GM18511 (cell line): Measurements from ENCODE around the gene AFF1.
"Not testable (repeated sequence)": the region's sequence is repeated elsewhere in the genome, so short reads cannot be mapped to it uniquely, and the experiment has no call there.

Source experiments
- ATAC-seq: cut with Tn5 transposase; IDR thresholded peaks from one replicate; pipeline ENCODE4 v1.9.1; 2021; ENCODE audit warnings: mild to moderate bottlenecking, moderate library complexity; ENCODE audit not compliant: unreplicated experiment

The AFF1 gene

DNA sequence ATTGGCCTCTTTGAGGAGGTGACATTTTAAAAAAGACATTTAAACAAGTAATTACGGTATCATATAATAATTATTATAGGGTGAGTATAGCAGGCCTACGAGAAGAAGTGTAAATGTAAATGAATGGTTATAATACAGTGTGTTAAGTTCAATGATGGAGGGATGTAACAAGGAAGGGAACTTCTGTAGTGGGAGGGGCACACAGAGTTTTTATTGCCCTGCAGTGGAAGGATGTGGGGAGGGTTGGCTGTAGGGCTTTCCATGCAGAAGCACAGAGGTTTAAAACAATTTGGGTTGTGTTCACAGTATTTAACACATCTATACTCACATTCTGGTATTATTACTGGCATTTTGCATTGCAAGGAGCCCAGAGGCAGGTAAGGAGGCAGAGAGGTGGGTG is 41.1 kb downstream of the AFF1 start:
- ATAC-seq, result no peak

DNA sequence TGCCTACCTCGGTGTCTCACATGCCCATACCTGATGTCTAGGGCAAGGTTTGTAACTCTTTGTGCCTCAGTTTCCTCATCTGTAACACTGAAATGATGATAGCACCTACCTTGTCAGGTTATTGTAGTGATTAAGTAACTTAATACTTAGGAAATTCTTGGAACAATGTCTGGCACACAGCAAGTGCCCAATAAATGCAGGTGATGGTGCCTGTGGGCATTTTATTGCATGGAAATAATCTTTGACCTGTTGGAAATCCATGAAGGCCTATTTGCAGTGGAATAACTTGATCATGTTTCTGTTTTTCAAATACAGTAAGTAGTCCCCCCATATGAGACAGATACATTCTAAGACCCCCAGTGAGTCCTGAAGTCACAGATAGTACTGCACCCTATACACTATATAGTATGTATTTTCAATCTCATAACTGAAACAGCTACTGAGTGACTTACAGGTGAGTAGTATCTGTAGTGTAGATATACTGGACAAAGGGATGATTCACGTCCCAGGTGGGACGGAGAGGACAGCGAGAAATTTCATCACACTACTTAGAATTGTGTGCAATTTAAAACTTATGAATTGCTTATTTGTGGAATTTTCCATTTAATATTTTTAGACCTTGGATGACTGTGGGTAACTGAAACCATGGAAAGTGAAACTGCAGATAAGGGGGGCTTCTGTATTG is 42.1 kb downstream of the AFF1 start:
- no peak for ATAC-seq

DNA sequence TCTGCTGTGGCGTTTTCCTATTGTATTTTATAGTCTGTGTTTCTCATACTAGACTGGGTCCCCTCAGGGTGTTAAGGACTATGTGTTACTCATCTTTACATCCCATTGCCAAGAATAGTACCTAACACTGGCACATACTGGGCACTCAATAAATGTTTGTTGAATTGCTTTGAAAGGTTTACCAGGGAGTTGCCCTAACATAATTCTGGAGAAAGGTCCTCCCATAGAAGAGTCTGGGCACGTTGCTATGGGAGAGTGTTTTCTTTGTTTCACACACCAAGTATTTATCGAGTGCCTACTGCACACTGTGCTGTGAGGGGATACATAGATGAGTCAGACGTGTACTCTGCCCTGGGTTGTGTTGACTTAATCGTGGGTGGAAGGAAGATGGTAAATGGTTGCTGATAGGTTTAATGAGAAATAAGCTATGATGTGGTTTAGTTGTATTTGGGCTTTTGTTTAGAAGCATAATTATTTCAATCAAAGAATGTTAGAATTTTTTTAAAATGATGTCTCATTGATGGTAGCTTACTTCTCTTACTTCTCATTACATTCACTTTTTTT is 42.9 kb downstream of the AFF1 start:
- ATAC-seq, result peak; percentile 91

DNA sequence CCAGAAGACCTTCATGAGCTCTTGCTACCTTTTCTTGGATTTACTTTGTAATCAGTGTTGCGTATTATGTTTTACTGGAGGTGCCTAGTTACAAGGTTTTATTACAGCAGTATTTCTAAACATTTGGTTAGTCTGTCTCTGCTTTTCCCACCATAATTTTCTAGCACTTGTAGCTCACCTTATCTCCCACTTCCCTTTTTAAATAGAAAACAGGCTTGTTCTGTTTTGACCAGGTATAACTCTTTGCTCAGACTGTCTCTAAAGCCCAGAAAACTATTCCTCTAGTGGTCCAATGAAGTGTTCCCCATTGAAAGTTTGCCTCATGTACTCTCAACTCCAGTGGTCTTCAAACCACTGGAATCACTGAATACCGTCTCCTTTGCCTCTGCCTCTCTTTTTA is 43.9 kb downstream of the AFF1 start:
- ATAC-seq, result no peak

DNA sequence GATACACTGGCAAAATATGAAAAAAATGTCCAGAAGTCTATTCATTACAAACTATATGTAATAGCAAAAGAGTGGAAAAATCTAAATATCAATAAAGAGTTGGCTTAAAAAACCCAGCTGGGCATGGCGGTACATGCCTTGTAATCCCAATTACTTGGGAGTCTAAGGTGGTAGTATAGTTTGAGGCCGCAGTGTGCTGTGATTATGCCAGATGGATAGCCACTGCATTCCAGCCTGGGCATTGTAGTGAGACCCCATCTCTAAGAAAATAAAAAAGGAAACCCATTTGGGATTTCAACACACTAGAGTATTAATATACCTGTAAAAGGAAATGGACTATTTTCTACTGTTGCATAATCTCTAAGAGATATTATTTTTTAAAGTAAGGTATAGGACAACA is 45.4 kb downstream of the AFF1 start:
- ATAC-seq, result no peak

DNA sequence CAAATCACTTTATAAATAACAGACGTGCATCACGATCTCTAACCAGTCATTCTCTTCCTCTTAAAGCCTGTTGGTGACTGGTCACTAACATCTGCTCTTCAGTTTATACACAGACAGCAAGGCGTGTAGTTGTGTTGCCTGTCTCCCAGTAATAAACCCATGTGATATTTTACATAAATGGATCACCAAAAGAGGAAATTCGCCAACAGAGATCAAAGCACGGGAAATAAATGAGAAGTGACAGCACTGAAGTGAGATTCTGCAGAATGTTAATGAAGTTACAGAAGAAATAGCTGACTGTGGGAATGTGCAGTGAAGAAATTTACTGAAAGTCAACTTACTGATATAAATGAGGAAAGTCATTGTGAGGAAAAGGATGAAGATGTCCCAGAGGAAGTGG is 47.0 kb downstream of the AFF1 start:
- no peak for ATAC-seq

DNA sequence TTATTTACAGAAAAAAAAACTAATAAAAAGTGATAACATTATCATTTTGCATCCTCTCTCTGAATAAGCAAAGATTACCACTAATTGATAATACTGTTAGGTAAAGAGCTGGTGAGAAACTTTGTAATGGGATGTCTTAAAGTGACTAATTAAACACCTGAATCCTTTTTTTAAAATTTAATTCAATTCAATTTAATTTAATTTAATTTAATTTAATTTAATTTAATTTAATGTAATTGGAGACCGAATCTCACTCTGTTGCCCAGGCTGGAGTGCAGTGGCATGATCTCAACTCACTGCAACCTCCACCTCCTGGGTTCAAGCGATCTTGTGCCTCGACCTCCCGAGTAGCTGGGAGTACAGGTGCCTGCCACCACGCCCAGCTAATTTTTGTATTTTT is 51.0 kb downstream of the AFF1 start:
- ATAC-seq, result not testable (repeated sequence)

DNA sequence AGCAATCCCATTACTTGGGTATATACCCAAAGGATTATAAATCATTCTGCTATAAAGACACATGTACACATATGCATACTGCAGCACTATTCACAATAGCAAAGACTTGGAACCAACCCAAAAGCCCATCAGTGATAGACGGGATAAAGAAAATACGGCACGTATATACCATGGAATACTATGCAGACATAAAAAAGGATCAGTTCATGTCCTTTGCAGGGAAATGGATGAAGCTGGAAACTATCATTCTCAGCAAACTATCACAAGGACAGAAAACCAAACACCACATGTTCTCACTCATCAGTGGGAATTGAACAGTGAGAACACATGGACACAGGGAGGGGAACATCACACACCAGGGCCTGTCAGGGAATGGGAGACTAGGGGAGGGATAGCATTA is 54.8 kb downstream of the AFF1 start:
- ATAC-seq, result not testable (repeated sequence)

DNA sequence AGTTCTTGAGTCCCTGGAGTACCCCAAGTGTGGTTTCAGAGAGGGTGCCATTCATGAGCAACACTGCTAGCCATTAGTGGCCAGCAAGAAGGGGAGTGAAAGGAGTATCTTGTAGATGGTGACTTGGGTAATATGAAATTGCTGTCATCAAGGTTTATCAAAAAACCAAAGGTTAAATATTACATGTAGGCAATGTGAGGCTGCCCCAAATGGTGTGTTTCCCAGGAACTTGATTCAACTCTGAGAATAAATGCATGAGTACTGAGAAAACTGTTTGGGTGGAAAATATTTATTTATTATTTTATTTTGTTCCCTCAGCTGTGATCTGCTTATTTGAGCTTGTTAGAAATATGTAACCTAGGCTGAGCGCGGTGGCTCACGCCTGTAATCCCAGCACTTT is 55.7 kb downstream of the AFF1 start:
- no peak for ATAC-seq

DNA sequence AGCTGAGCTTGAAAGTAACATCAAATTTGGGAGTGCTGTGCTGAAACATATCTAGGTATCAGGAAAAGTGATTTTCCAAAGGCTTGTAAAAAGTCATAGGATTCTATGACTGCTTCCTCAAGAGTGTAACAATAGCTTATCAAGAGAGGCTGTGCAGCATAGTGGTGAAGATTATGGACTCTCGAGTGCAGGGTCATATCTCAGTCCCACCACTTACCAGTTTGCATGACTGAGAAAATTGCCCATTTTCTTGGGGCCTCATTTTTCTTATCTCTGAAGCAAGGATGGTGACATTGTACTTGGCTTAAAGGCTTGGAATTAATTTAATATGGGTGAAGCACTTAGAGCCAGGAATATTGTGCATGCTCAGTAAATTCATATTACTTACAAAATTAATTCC is 57.2 kb downstream of the AFF1 start:
- no peak for ATAC-seq

DNA sequence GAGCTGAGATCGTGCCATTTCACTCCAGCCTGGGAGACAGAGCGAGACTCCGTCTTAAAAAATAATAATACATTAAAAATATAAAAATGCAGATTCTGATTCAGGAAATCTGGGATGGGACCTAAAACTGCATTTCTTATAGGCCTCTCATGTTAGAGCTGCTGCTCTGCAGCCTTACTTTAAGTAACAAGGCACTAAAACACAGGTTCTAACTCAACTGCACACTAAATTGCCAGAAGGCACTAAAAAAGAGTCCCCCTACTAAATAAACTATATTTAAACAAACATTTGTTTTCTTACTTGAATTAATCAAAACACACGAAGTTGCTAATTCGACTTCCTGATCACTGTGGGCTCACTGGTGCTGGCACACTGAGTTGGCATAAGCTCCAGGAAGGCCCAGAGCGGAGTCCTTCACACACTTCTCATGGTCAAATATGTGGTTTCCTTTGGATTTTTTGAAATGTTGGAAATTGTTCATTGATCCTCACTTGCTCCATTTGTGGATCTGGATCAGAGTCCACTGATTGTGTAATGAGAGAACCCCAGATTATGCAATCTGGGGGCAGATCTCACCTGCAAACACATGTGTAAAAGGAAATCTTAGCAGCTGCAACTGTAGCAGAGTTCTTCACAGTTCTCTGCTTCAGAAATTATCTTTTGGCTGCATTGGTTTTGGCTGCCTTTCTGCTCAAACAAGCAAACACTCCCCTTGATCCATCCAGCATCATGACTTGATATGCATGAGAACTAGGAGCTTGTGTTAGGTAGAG is 59.3 kb downstream of the AFF1 start:
- no peak for ATAC-seq

DNA sequence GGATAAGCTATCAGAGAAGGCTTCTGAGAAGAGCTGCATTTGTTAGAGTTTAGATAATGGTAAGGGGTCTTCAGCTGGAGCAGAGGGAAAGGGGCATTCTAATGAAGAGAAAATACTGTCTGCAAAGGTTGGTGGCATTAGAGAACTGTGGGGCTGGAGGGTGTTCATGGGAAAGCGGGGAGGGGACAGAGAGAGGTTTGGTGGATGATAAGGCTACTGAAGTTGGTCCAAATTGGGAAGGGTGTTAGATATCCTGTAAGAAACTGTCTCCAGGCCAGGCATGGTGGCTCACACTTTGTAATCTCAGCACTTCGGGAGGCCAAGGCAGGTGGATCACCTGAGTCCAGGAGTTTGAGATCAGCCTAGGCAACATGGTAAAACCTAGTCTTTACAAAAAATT is 59.9 kb downstream of the AFF1 start:
- no peak for ATAC-seq

DNA sequence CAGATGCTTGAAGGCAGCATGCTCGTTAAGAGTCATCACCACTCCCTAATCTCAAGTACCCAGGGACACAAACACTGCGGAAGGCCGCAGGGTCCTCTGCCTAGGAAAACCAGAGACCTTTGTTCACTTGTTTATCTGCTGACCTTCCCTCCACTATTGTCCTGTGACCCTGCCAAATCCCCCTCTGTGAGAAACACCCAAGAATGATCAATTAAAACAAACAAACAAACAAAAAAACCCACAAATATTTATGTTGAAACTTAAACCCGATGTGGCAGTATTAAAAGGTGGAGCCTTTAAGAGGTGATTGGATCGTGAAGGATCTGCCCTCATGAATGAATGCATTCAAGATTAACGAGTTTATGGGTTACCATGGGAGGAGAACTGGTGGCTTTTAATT is 61.7 kb downstream of the AFF1 start:
- not testable (repeated sequence) for ATAC-seq

DNA sequence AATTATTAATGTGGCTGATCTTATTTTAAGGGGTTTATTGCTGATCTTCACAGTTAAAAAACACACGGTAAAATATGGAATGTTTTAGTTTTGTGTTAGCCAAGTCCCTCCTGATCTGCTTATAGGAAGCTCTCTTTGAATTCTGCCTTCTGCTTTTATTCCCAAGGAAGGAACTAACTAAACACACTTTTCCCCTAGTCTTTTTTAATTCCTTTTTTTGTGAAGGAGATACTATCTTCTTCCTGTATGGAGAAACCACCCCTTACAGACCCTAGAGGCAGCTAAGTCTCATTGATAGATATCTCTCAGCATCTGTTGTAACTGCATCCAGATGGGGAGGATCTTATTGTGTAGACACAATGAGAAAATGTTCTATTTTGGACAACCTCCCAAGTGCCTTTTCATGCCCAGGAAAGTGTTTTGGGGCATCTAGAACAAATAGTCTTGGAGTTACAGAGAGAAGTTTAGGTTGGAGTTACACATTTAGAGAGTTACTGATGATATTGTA is 64.4 kb downstream of the AFF1 start:
- no peak for ATAC-seq

DNA sequence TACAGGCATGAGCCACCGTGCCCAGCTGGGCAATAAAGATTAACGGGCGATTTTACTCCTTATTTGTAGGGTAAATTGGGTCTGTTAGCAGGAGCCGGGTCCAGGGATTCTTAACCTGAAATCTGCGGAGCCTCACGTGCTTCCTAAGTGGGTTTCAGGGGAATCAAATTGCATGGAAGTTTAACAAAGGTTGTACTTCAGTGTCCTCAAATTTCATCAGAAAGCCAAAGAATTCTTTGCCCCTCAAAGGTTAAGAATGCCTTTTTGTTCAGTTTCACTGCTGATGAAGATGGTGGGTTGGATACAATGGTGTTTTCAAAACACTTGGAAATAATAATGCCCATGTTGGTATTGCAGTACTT is 67.9 kb downstream of the AFF1 start:
- no peak for ATAC-seq

DNA sequence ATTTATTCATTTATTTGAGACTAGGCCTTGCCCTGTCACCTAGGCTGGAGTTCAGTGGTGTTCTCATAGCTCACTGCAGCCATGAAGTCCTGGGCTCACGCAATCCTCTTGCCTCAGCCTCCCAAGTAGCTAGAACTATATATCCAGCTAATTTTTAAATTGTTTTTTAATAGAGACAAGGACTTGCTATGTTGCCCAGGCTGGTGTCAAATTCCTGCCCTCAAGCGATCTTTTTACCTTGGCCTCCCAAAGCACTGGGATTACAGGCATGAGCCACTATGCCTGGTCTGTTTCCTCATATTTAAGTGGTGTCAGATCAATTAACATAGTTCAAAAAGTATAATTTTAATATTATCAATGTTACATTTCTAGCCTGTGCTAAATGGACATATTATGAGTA is 68.5 kb downstream of the AFF1 start:
- no peak for ATAC-seq

DNA sequence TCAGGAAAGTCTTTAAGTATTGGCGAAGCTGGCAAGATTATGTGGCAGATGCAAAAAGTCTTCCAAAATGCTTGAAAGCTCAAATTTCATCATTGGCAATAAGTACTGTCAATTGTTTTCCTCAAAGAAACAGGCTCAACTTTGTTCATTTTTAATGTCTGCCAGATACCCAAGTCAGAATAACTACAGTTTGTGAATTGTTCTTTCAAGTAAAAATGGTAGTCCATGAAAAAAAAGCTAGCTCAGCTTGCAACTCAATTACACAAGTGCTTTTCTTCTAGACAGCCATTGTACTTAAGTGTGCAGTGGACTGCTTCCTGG is 70.5 kb downstream of the AFF1 start:
- no peak for ATAC-seq

DNA sequence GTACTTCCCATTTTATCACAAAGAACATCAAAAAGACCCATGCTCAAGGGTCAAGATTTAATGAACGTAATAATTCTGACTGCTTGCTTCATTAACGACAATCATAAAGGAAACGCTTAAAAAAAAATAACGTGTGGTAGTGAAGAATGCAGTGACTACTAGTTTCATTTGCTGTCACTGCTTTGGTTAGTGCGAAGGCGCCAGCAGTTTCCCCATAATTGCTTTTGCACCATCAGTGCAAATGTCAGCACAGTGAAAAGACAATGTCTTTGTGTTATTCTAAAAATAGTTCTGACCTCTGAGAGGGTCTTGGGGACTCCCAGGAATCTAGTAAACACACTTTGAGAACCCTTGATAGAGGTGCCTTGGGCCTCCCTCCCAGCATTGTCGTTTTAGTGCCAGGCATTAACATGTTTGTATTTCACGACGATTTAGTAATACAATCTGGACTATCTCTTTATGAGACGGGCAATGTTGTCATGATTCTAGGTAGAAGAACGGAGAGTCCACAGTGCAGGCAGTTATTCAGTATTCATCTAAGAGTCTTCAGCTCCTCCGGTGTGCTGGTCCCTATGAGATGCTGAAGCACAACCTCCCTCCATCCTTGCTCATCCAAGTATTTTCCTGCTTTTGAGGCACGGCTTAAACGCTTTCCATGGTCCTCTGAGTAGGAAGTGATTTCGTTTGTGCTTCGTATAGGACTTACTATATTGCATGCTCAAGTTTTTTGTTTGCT is 71.0 kb downstream of the AFF1 start:
- peak; percentile 28 for ATAC-seq

DNA sequence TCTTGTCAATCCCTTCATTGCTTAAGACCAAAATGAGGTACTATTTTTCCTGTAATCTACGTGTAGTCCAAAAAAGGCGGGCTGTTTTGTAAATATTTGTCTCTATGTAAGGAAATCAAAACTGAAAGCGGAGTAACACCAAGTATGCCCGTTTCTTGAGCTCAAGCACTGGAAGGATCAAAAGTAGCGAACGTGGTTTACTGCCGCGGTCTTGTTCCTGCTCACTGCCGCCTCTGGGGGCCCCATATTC is 71.5 kb downstream of the AFF1 start:
- ATAC-seq, result peak; percentile 59

DNA sequence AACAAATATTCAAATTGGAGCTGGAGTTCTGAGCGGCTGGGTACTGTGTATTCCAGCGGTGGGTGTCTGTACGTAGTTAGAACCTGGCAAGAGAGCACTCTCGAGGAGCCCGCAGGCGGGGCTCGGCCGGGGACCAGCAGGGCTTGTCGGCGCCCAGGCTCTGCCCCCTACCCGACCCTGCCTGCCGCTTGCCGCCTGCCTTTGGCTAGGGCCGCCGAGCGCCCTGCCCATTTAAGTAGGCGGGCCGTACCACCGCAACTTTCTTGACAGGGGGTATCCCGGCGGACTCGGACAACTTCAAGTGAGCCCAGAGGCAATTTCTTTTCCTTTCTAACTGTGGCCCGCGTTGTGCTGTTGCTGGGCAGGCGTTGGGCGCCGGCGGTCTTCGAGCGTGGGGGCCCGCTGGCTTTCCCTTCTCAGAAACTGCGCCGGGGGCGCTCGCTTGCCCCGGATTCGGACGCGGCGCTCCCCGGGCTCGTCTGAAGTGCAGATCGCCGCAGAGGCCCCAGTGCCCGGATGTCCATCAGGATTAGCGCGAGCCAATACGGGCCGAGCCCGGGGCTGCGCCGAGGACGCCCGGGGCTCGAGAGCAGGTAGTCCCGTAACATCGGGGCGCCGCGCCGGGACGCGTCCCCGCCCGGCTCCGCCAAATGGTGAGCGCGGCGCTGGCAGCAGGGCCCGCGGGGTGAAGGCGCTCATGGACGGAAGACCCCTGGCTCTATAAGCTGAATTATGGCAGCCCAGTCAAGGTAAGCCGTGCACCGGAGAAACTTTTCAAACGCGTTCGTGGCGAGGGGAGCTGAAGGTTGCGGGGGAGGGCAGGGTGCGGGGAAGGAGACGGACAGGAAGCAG is 72.1 kb downstream of the AFF1 start:
- ATAC-seq, result peak; percentile 75
